Mucosa of rectum (tissue), 2 donors: Measurements from ENCODE around the gene HOXA4.
A peak's percentile ranks its signal among the peaks of the same experiment; 100 is the strongest.

Experiments used
- H3K27ac ChIP-seq, 2 donors: one replicate each; pipeline ENCODE4 v1.7.0; 2013; ENCODE audit warnings: inconsistent platforms in 2 of 2, low read depth in 2 of 2, low read length in 2 of 2
- H3K27me3 ChIP-seq, 2 donors: one replicate each; pipeline ENCODE4 v1.7.0; 2013; ENCODE audit warnings: low read length in 2 of 2; ENCODE audit not compliant: control insufficient read depth in 2 of 2, insufficient read depth in 2 of 2
- H3K36me3 ChIP-seq, 2 donors: one replicate each; pipeline ENCODE4 v1.7.0; 2013; ENCODE audit warnings: low read length in 2 of 2; ENCODE audit not compliant: control insufficient read depth in 2 of 2, insufficient read depth in 2 of 2
- H3K4me1 ChIP-seq, 2 donors: one replicate each; pipeline ENCODE4 v1.7.0; 2013; ENCODE audit warnings: low read length in 2 of 2, mild to moderate bottlenecking in 1 of 2; ENCODE audit not compliant: control insufficient read depth in 2 of 2, insufficient read depth in 2 of 2
- H3K4me3 ChIP-seq, 2 donors: one replicate each; pipeline ENCODE4 v1.7.0; 2013; ENCODE audit warnings: low read length in 2 of 2
- H3K9ac ChIP-seq, 2 donors: one replicate each; pipeline ENCODE4 v1.7.0; 2013; ENCODE audit warnings: low read length in 2 of 2, low read depth in 1 of 2, mild to moderate bottlenecking in 1 of 2
- H3K9me3 ChIP-seq, 2 donors: one replicate each; pipeline ENCODE4 v1.7.0; 2013; ENCODE audit warnings: low read length in 2 of 2; ENCODE audit not compliant: control insufficient read depth in 2 of 2
- donor health status: healthy.
- donor health status: Normal muscosa, but diverticular disease.

Gene HOXA4

GRCh38 chr7:27104341-27105058, 26.1 kb downstream of the HOXA4 start:
- Histone ChIP-seq H3K9ac (peak overlapping the region in 1 of 2 donors; percentile 79), H3K27me3 (no peaks in the 10 kb centered on the region), H3K27ac (peak overlapping the region; percentile 87 to 96), H3K4me3 (no peak overlapping the region), H3K36me3 (peaks cover 0 to 6% of the 10 kb centered on the region in 2 donors), H3K4me1 (peaks cover 26 to 53% of the 10 kb centered on the region in 2 donors), H3K9me3 (no peaks in the 10 kb centered on the region)

GRCh38 chr7:27103489-27104226, 26.9 kb downstream of the HOXA4 start:
- H3K27me3 ChIP-seq, result no peaks in the 10 kb centered on the region
- peaks cover 21 to 52% of the 10 kb centered on the region in 2 donors for H3K4me1 ChIP-seq
- H3K9ac ChIP-seq, result peak overlapping the region; percentile 72 to 79
- H3K27ac ChIP-seq, result peak overlapping the region; percentile 87 to 96
- H3K36me3 ChIP-seq, result peaks cover 0 to 6% of the 10 kb centered on the region in 2 donors
- H3K9me3 ChIP-seq, result no peaks in the 10 kb centered on the region
- peak overlapping the region; percentile 68 to 71 for H3K4me3 ChIP-seq

- Histone ChIP-seq H3K36me3 (peaks cover 0 to 6% of the 10 kb centered on the region in 2 donors), H3K9ac (peak within 1 kb of the TSS; percentile 72 to 79), H3K4me1 (peaks cover 20 to 52% of the 10 kb centered on the region in 2 donors), H3K9me3 (no peaks in the 10 kb centered on the region), H3K27me3 (no peaks in the 10 kb centered on the region), H3K27ac (peak within 1 kb of the TSS; percentile 87 to 96), H3K4me3 (peak within 1 kb of the TSS; percentile 68 to 71)
Observed at GRCh38 chr7:27102581-27103442, 27.7 kb downstream of the HOXA4 start, which contains the start of gene HOXA2. HOXA2 (minus strand) TSS chr7:27102683; CDS start chr7:27102500, 183 bp downstream.

GRCh38 chr7:27101957-27102580, 28.5 kb downstream of the HOXA4 start:
- H3K27ac ChIP-seq, result peak overlapping the region; percentile 87 to 96
- H3K36me3 ChIP-seq, result peaks cover 0 to 6% of the 10 kb centered on the region in 2 donors
- H3K4me3 ChIP-seq, result peak overlapping the region; percentile 68 to 71
- H3K4me1 ChIP-seq, result peaks cover 24 to 57% of the 10 kb centered on the region in 2 donors
- no peaks in the 10 kb centered on the region for H3K27me3 ChIP-seq
- no peaks in the 10 kb centered on the region for H3K9me3 ChIP-seq
- H3K9ac ChIP-seq, result peak overlapping the region; percentile 72 to 79

- Histone ChIP-seq H3K4me1 (peaks cover 20 to 55% of the 10 kb centered on the region in 2 donors), H3K9ac (peak overlapping the region; percentile 42 to 79), H3K9me3 (no peaks in the 10 kb centered on the region), H3K36me3 (peaks cover 0 to 6% of the 10 kb centered on the region in 2 donors), H3K27me3 (no peaks in the 10 kb centered on the region), H3K27ac (peak overlapping the region; percentile 87 to 96), H3K4me3 (peak overlapping the region; percentile 68 to 71)
Observed at GRCh38 chr7:27101171-27101956, 29.2 kb downstream of the HOXA4 start.

GRCh38 chr7:27100694-27101170, 29.8 kb downstream of the HOXA4 start:
- Histone ChIP-seq H3K27me3 (no peaks in the 10 kb centered on the region), H3K4me1 (peaks cover 20 to 50% of the 10 kb centered on the region in 2 donors), H3K9me3 (no peaks in the 10 kb centered on the region), H3K4me3 (peak overlapping the region; percentile 68 to 71), H3K36me3 (peaks cover 0 to 6% of the 10 kb centered on the region in 2 donors), H3K9ac (peak overlapping the region; percentile 42 to 79), H3K27ac (peak overlapping the region; percentile 87 to 96)

GRCh38 chr7:27099453-27100370, 30.8 kb downstream of the HOXA4 start:
- Histone ChIP-seq H3K27me3 (no peaks in the 10 kb centered on the region), H3K4me3 (peak overlapping the region; percentile 71 to 93), H3K9me3 (no peaks in the 10 kb centered on the region), H3K36me3 (peaks cover 0 to 6% of the 10 kb centered on the region in 2 donors), H3K27ac (peak overlapping the region; percentile 94 to 96), H3K9ac (peak overlapping the region; percentile 92 to 96), H3K4me1 (peaks cover 26 to 56% of the 10 kb centered on the region in 2 donors)
